GM19397 (cell line): ENCODE data around the gene HOMER3.
"Not testable (repeated sequence)": the region's sequence is repeated elsewhere in the genome, so short reads cannot be mapped to it uniquely, and the experiment has no call there.

Experiments
- ATAC-seq: cut with Tn5 transposase; IDR thresholded peaks from one replicate; pipeline ENCODE4 v1.9.1; 2021; ENCODE audit warnings: mild to moderate bottlenecking, moderate library complexity; ENCODE audit not compliant: unreplicated experiment

The HOMER3 gene

DNA sequence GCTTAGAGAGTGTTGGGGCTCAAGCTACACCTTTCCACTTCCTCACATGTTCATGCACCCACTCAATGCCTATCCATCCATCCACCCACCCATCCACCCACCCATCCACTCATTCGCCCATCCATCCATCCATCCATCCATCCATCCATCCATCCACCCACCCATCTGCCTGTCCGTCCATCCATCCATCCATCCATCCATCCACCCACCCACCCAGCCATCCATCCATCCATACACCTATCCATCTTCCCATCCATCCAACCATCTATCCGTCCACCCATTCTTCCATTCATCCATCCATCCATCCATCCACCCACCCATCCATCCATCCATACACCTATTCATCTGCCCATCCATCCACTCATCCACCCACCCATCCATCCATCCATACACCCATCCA is 13.1 kb upstream of the HOMER3 start:
- no peak for ATAC-seq

DNA sequence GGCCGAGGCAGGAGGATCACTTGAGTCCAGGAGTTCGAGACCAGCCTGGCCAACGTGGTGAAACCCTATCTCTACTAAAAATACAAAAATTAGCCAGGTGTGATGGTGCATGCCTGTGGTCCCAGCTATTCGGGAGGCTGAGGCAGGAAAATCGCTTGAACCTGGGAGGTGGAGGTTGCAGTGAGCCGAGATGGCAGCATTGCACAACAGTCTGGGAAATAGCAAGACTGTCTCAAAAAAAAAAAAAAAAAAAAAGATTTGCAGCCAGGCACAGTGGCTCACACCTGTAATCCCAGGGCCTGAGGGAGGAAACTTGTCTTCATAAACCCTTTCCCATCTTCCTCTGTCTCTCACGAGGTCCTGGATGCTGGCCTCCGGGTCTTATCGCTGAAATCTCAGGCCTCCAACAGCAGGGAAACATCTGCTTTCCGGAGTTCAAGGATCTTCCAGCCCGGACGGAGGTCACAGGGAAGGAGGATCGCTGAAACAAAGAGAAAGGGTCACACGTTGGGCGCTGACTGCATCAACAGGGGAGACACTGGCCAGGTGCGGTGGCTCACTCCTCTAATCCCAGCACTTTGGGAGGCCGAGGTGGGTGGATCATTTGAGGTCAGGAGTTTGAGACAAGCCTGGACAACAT is 11.5 kb upstream of the HOMER3 start:
- ATAC-seq = not testable (repeated sequence)

DNA sequence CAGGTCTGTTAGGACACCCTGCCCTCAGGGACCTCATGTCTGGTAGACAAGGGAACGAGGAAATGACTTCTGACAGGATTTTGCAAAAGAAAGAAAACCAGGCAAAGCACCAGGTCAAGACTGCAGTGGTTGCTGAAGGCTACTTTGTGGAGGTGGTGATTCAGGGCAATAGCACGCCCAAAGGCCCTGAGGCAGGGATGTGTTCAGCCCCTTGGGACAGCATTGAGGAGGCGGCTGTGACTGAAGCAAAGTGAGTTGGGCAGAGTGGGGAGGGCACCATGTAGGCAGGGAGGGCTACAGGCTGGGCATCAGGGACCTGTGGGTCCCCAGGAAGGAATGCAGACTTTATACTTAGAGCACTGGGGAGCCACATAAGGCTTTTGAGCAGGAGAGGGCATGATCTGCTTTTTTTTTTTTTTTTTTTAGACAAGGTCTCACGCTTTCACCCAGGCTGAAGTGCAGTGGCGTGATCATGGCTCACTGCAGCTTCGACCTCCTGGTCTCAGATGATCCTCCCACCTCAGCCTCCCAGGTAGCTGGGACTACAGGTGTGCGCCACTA is 10.8 kb upstream of the HOMER3 start:
- ATAC-seq = no peak

DNA sequence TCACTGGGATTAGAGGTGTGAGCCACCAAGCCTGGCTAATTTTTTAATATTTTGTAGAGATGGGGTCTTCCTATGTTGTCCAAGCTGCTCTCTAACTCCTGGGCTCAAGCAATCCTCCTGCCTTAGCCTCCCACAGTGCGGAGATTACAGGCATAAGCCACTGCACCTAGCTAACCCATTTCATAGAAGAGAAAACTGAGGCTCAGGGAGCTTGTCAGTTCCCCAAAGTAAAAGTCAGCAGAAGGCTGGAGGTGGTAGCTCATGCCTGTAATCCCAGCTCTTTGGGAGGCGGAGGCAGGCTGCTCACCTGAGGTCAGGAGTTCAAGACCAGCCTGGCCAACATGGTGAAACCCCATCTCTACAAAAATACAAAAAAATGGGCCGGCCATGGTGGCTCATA is 8.8 kb upstream of the HOMER3 start:
- ATAC-seq = no peak

DNA sequence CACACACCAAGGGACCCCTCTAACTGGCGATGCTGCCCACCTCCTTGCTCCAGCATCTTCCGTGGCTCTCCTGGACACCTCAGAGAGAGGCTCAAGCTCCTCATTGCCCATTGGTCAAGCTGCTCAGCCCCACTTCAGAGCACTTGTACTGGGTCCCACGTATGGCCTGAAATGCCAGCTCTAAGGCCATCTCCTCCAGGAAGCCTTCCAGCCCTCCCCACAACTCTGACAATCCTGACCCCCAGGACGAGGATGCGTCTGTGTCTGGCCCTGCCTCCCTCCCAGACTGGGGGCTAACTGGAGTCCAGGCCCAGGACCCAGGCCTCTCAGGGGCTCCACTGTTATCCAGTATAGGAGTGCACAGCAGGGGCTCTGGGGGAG is 7.9 kb upstream of the HOMER3 start:
- no peak for ATAC-seq

DNA sequence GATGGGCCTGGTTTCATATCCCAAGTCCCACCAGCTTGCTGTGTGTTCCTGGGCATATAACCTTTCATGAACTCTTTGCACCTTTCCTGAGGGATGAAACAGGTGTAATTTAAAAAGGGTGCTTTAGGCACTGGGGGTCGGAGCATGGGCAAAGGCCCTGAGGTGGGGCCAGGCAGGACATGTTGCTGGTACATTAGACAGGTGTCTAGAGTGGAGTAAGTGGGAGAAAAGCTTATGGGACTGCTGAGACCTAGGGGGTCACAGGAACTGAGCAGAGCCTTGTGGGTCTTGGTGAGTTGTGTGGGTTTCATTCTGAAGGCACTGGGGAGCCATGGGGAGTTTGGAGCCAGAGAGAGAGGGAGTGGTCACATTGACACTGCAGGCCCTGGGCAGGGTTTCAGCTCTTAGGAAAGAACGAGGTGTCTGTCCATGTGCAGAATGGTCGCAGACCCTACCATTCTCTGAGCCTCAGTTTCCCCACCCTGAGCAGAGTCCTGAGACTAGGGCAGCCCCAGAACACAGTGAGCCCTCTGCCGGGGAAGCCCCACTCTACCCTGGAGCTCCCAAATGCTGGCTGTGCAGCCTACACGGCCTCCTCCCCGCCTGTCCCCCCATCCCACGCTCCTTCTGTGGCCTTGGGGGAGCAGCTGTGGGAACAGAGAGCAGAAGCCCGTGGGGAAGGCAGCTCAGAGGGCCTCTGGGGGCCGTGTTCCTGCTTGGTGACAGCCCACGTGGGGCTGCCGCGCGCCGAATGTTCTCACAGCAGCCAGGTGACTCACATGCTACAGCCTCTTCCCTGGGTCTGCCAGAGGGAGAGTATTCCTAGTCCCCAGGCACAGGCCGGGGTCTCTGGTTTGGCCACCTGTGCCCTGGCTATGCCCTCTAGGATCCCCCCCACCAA is 7.3 kb upstream of the HOMER3 start:
- no peak for ATAC-seq

DNA sequence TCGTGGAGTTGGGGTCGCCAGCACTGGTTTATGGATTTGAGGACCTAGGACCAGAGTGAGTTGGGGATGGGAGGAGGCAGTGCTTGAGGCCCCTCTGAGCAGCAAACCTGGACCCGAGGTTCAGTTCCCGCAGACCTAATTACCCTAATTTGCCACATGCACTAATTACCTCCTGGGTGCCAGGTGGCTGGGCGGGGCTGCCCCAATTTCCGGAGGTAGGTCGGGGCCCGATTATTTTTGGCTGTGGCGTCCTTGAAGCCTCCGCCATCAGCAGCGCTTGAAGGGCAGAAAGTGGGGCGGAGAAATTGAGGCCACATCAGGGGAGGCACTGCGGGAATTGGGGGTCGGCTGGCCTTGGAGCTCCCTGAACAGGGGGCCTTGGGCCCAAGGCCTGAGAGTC is 5.9 kb upstream of the HOMER3 start:
- no peak for ATAC-seq

DNA sequence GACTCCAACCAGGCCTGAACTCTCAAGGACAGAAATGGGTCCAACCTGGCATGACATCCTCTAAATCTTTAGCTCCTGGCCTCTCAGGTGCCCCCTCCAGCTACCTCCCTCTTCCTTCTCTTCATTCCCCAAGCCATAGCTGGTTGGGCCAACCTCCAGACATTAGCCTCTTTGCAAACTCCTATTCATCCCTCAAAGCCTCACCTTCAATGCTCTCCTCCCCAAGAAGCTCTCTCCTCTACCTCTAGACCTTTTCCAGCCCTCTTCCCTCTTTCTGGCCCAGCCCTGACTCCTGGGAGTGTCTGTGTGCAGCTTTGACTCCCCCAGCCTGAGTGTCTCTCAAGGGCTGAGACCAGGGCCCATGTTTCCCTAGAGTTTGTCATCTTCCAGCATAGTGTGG is 5.3 kb upstream of the HOMER3 start:
- no peak for ATAC-seq

DNA sequence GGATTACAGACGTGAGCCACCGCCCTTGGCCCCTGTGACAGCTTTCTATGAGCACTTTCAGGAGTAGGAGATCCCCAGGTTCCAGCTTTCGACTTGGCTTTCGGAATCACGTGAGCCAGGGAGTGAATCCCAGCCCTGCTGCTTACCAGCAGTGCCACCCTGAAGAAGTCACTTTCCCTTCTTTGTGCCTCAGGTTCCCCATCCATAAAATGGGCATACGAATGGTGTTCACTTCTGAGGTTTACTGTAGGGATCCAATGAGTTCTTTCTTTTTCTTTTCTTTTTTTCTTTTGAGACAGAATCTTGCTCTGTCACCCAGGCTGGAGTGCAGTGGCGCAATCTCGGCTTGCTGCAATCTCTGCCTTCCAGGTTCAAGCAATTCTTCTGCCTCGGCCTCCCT is 4.3 kb upstream of the HOMER3 start:
- no peak for ATAC-seq

DNA sequence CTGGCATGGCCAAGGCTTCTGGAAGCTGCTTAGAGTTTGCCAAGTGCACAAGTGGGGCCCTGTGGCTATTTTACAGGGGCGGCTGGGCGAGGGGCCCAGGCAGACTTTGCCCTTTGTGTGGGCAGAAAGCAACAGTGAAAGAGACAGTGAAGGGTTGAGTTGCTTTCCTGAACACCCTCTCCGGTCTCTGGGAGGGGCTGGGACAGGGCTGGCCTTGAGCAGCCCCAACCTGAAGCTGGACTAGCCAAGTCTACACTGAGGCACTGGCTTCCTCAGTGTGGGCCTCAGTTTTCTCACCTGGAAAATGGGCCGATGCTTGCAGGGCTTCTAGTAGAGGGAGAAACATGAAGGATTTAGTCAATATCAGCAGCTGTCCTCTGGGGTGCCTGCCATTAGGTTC is 2.4 kb upstream of the HOMER3 start:
- ATAC-seq = no peak

DNA sequence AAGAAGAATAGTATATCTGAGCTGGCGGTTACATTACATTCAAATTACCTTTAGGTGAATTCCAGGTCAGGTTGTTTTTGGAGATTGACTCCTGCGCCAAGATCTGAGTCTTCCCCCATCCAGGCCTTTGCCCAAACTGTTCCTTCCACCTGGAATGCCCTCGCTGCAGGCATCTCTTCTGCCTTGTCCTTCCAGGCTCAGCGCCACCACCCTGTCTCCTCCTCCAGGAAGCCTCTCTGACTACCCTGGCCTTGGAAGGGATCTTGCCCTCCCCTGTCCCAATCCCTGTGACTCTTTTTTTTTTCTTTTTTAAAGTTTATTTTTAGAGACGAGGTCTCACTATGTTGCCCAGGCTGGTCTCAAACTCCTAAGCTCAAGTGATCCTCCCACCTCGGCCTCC is 1.7 kb upstream of the HOMER3 start:
- no peak for ATAC-seq

DNA sequence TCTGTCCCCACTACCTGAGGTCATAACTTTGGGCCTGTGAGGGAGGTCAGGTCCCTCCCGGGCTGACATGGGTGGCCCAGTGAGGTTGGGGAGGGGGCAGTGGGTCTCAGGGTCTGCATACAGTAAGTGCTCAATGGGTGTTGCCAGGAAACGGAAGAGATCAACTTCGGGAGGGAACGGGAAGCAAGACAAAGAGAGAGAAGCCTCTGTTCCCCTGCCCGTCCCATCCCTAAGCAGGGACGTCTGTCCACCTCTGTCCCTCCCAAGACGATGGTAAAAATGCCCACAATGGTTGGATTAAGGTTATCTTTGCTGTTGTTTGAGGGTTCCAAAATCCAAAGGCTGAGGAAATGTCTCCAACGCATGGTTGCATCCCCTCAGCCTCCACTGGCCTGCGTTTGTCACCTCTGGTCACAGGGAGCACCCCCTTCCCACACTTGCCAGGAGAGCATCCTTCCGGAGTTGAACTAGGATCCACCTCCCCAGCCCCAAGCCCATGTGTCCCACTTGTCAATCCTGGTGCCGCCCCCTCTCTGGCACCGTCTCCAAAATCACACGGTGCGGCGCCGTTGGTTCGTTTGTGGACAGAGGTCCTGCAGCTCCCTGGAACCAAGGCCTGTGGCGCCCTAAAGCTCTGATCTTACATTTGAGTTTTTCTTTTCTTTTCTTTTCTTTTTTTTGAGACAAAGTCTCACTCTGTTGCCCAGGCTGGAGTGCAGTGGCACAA is 774 bp upstream of the HOMER3 start:
- ATAC-seq = no peak

DNA sequence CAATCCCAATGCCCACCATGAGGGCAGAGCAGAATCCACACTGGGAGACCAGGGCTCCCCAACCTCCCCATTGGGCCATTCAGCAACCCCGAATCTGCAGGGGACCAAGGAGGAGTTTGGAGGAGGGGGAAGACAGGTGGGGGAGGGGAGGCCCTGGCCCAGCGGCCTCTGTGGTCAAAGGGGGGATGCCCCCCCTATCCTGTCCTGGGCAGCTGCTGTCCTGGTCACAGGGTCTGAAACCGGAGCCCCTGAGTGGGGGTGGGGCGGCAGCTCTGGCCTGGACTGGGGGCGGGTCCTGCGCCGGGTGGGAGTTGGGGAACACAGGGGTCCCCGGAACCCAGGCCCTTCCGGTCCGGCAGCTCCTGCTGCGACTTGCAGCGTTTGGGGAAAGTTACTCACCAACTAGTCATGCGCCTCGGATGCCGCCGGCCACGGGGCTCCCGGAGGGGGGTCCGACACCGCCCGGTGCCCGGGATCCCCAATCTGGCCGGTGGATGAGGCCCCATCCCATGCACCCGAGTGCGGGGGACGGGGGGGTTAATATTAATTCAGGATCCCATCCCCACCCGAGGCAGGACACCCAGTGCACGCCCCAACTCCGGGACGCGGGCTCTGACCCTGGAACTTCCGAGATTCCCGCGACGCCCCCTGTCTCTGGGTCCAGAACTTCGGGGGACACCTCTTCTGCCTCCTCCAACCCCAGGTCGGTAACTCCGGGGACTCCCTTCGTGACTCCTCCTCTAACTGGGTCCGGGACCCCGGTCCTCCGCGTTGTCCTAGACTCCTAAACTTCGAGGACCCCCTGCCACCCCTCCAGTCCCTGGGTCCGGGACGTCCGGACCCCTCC is 872 bp downstream of the HOMER3 start:
- no peak for ATAC-seq

DNA sequence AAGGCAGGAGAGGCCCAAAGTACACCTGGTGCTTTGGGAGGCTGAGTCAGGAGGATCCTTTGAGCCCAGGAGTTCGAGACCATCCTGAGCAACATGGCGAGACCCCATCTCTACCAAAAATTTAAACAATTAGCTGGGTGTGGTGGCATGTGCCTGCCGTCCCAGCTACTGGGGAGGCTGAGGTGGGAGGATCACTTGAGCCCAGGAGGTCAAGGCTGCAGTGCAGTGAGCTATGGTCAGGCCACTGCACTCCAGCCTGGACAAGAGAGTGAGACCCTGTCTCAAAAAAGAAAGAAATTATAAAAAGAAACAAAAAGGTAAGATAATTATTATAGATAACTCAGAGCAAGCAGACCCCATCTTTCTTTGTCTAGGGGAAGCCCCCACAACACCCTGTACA is 1.9 kb downstream of the HOMER3 start:
- no peak for ATAC-seq

DNA sequence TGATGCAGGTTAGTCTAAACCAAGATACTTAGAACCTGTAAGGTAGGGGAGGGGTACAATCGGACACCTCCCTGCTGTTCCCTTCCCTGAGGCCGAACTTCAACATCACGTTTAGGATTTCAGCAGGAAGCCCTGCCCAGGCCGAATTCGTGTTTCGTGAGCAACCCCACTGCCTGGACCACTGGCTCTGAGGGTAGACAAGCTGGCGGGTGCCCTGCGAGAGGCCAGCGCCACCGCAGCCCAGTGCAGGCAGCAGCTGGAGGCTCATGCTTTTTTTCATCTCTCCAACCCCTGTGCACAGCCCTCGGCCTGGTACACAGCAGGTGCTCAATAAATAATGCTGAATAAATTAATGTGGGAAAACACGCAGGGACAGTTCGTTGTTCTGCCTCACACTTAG is 7.7 kb downstream of the HOMER3 start:
- ATAC-seq = no peak

DNA sequence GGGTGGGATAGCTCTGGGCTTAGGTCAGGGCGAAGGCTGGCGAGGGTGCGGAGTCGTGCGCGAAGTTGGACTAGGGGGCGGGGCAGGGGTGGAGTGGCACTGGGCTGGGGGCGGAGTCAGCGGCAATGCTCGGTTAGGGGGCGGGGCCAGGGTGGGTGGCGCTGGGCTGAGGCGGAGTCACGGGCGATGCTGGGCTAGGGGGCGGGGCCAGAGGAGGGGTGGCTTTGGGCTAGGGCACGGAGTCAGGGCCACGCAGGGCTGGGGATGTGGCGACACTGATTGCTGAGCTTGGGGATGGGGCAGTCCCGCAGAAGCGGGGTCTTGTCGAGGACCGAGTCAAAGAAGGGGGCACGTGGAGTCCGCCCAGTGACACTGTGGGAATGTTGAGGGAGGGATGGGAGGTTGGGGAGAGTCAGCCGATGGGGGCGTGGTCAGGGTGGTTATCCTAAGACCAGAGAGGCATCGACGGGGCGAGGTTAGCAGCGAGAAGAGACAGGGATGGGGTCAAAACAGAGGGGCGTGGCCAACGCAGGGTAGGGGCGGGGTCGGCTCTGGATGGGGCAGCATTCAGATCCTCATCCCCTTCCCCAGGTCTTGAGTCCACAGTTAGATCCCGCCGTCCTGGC is 8.7 kb downstream of the HOMER3 start:
- ATAC-seq = no peak

DNA sequence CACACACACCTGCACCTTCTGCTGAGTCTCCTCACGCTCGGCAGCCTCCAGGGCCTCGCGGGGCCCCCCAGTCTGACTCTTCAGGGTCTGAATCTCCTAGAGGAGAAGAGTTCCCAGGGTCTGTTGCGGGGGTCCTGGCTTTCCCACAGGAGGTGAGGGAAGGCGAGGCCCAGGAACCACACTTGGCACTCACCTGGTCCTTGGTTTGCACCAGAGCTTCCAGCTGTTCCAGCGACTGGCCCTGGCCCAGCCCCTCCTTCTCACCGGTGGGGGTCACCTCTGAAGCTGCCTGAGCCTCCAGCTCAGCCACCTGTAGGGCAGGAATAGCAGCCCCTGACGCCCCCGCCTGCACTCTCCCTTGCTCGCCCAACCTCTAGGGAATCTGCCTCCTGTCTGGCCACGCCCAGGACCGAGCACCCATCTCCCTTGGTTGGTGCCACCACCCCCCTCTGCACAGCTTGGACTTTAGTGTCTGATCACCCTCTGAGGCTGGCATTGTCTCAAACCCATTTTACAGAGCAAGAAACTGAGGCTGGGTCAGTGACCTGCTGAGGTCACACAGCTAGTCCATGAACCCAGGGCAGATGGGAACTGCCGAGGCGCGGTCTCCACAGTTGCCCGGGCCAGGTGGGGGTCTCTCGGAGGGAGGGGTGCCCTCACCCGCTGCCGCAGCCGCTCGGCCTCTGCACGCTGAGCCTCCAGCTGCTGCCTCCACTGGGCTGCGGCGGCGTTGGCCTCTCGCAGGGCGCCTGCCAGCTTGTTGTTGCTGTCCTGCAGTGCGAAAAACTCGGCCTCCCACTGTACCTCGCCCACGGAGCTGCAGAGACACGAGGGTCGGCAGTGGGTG is 9.5 kb downstream of the HOMER3 start:
- ATAC-seq = no peak

DNA sequence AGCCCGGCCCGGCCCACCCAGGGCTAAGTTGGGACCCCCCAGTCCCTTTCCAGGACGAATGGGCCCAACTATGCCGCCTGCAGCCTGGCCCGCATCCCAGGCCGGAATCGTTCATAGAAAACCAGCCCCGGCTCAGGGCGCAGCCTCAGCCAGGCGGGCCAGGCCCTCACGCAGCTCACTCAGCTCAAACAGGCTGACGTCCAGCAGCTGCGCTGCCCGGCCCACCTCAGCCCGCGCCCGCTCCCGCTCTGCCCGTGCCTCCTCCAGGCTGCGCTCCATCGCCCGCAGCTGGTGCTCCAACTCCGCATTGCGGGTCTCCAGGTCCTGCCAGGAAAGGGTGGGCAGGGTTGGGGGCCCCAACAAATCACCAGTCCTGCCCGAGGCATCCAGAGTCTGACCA is 11.7 kb downstream of the HOMER3 start:
- ATAC-seq = no peak

DNA sequence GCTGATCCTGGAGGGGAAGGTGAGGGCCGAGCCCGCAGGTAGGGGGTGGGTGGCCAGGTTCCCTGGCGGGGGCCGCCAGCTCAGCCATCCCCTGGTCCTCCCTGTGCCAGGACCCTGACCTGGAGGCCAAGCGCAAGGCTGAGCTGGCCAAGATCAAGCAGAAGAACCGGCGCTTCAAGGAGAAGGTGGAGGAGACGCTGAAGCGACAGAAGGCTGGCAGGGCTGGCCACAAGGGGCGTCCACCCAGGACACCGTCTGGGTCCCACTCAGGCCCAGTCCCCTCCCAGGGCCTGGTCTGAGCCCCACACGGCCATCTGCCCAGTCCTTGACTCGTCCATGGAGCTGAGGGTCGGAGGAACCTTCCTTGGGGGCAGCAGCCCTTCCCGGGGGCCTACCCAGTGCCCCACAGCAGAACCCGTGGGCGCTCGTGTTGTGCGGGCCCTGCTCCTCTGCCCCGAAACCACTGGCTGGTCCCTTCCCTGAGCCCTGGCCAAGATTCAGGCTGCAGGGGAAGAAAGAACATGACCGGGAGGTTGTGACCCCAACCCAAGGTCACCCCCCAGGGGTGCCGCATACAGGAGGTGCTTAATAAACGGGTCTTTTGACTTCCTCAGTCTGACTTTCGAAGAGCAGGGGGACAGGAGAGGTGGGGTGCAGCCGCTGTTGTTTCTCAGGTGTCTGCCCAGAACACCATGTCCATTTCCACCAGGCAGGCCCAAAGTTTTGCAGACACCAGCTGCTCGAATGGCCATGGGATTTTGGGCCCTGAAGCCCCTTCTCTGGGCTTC is 12.8 kb downstream of the HOMER3 start:
- ATAC-seq = no peak
